A549 (cell line): Measurements from ENCODE around the gene THBS4. TPM values are rescaled to one million over a fixed set of nuclear protein-coding genes. Genes with fewer than 3 reads are reported as not detected.

ENCODE experiments used
- ATAC-seq, 2 experiments: fragments of 200-7000 bp in 1 of 2; fragments of >200 bp in 1 of 2; cut with Nextera tagmentation in 1 of 2; cut with Tn5 transposase in 1 of 2; 3 replicates each; pipeline versions ENCODE4 v1.8.0 to v1.9.1; 2018 to 2020; ENCODE audit warnings: mild to moderate bottlenecking in 1 of 2, moderate library complexity in 1 of 2
- CTCF ChIA-PET: fragments of 300-600 bp; sonication (Branson Sonifier 250); formaldehyde crosslinking; extraction: SDS; loops from one replicate; lab custom pipeline; 2021; ENCODE audit warnings: antibody characterized with exemption, inconsistent platforms; lab: Yijun Ruan, JAX
- POLR2A ChIA-PET: fragments of 350-600 bp; formaldehyde crosslinking; extraction: SDS; loops from one replicate; lab custom pipeline; 2021; ENCODE audit warnings: antibody characterized with exemption, inconsistent platforms; lab: Yijun Ruan, JAX
- DNase-seq, 2 experiments: peaks; one replicate each; pipeline versions ENCODE4 v3.0.0 to v3.0.0-alpha.2; 2011 to 2016; ENCODE audit warnings: low read depth in 1 of 2, low spot score in 1 of 2
- FAIRE-seq: peaks from 2 replicates; lab custom pipeline; 2011; peaks lifted over from hg19 to GRCh38; lab: Jason Lieb, UNC
- H3K27ac ChIP-seq, 2 experiments: fragments of >200 bp; sonication (Bioruptor Twin); formaldehyde crosslinking; 3 replicates each; pipeline ENCODE4 v1.5.1; 2016 to 2017
- H3K4me1 ChIP-seq: fragments of >200 bp; sonication (Bioruptor Twin); formaldehyde crosslinking; 3 replicates; pipeline ENCODE4 v1.6.1; 2016
- H3K4me2 ChIP-seq: fragments of >200 bp; sonication (Bioruptor Twin); formaldehyde crosslinking; 3 replicates; pipeline ENCODE4 v1.6.1; 2016
- H3K4me3 ChIP-seq: fragments of >200 bp; sonication (Bioruptor Twin); formaldehyde crosslinking; 3 replicates; pipeline ENCODE4 v1.5.1; 2016
- H3K9me3 ChIP-seq: fragments of >200 bp; sonication (Bioruptor Twin); formaldehyde crosslinking; 3 replicates; pipeline ENCODE4 v1.6.1; 2016
- ATOH8 ChIP-seq: fragments of 250-450 bp; sonication (Bioruptor Pico); IDR thresholded peaks from 2 replicates; pipeline ENCODE4 v1.5.0; 2020; ENCODE audit warnings: low read depth, mild to moderate bottlenecking, moderate library complexity
- BHLHE40 ChIP-seq: IDR thresholded peaks from 2 replicates; pipeline ENCODE4 v1.6.1; 2012; ENCODE audit warnings: low read depth, low read length, inconsistent platforms
- E2F6 ChIP-seq: IDR thresholded peaks from 2 replicates; pipeline ENCODE4 v1.6.1; 2012; ENCODE audit warnings: low read depth, borderline replicate concordance
- EHF ChIP-seq: fragments of 250-450 bp; sonication (Bioruptor Pico); IDR thresholded peaks from 2 replicates; pipeline ENCODE4 v1.5.0; 2020; ENCODE audit warnings: mild to moderate bottlenecking
- FOSL2 ChIP-seq, 2 experiments: fragments of 450-650 bp in 1 of 2; fragments of >200 bp in 1 of 2; sonication (Bioruptor Twin) in 1 of 2; formaldehyde crosslinking; IDR thresholded peaks; 2 replicates each; pipeline versions ENCODE4 v1.5.0 to v1.6.1; 2016 to 2020; ENCODE audit warnings: mild to moderate bottlenecking in 1 of 2, moderate library complexity in 1 of 2
- HDAC2 ChIP-seq: fragments of 200-600 bp; sonication (generic); IDR thresholded peaks from 2 replicates; pipeline ENCODE4 v1.6.1; 2016
- HMGXB4 ChIP-seq: fragments of 250-450 bp; sonication (Bioruptor Pico); IDR thresholded peaks from 2 replicates; pipeline ENCODE4 v1.5.0; 2021; ENCODE audit warnings: mild to moderate bottlenecking, moderate library complexity, borderline replicate concordance
- HOXB13 ChIP-seq: fragments of 250-450 bp; sonication (Bioruptor Pico); IDR thresholded peaks from 2 replicates; pipeline ENCODE4 v1.5.0; 2020; ENCODE audit warnings: low read depth, mild to moderate bottlenecking, moderate library complexity
- JUN ChIP-seq, 2 experiments: fragments of >200 bp; sonication (Bioruptor Twin); formaldehyde crosslinking; IDR thresholded peaks; 2 replicates in 1 of 2; 3 replicates in 1 of 2; pipeline ENCODE4 v1.6.1; 2016 to 2017
- KDM5A ChIP-seq: fragments of 200-600 bp; sonication (generic); IDR thresholded peaks from 2 replicates; pipeline ENCODE4 v1.6.1; 2016; ENCODE audit warnings: antibody characterized with exemption, mild to moderate bottlenecking
- MAZ ChIP-seq: fragments of 150-350 bp; IDR thresholded peaks from 2 replicates; pipeline ENCODE4 v1.6.1; 2014; ENCODE audit warnings: antibody characterized with exemption, low read depth, low read length, borderline replicate concordance
- MYC ChIP-seq: IDR thresholded peaks from 2 replicates; pipeline ENCODE4 v1.6.1; 2012; ENCODE audit warnings: mild to moderate bottlenecking, inconsistent platforms, low read length, improper control_type of control experiment, borderline replicate concordance
- NFE2L2 ChIP-seq: fragments of 150-350 bp; conservative IDR thresholded peaks from 2 replicates; pipeline ENCODE4 v1.6.1; 2014; ENCODE audit warnings: low read length
- NPAS2 ChIP-seq: fragments of 250-450 bp; sonication (Bioruptor Pico); IDR thresholded peaks from 2 replicates; pipeline ENCODE4 v1.8.0; 2022; ENCODE audit warnings: mild to moderate bottlenecking, moderate library complexity, borderline replicate concordance
- PBX3 ChIP-seq: IDR thresholded peaks from 2 replicates; pipeline ENCODE4 v1.6.1; 2012
- PHF8 ChIP-seq: fragments of 200-600 bp; sonication (generic); IDR thresholded peaks from 2 replicates; pipeline ENCODE4 v1.6.1; 2016; ENCODE audit warnings: low read depth, mild to moderate bottlenecking, antibody characterized with exemption, moderate library complexity, borderline replicate concordance
- POLR2A ChIP-seq: IDR thresholded peaks from 2 replicates; pipeline ENCODE4 v1.6.1; 2012; ENCODE audit warnings: mild to moderate bottlenecking, low read length
- POLR2AphosphoS2 ChIP-seq: conservative IDR thresholded peaks from 2 replicates; pipeline ENCODE4 v1.6.1; 2012; ENCODE audit warnings: low read length, improper control_type of control experiment, inconsistent platforms
- RAD21 ChIP-seq, 2 experiments: fragments of >200 bp in 1 of 2; sonication (Bioruptor Twin) in 1 of 2; formaldehyde crosslinking in 1 of 2; IDR thresholded peaks in 1 of 2; conservative IDR thresholded peaks in 1 of 2; 2 replicates in 1 of 2; 3 replicates in 1 of 2; pipeline ENCODE4 v1.6.1; 2012 to 2018; ENCODE audit warnings: inconsistent platforms in 1 of 2
- RARB ChIP-seq: fragments of 250-450 bp; sonication (Bioruptor Pico); IDR thresholded peaks from 2 replicates; pipeline ENCODE4 v1.8.0; 2021; ENCODE audit warnings: mild to moderate bottlenecking, moderate library complexity
- RFX5 ChIP-seq: fragments of 450-650 bp; IDR thresholded peaks from 2 replicates; pipeline ENCODE4 v1.7.1; 2014; ENCODE audit warnings: antibody characterized with exemption, mild to moderate bottlenecking, moderate library complexity
- RNF2 ChIP-seq: fragments of 200-600 bp; sonication (generic); IDR thresholded peaks from 2 replicates; pipeline ENCODE4 v1.6.1; 2016; ENCODE audit warnings: low read depth, mild to moderate bottlenecking, antibody characterized with exemption, moderate library complexity, borderline replicate concordance
- TFCP2L1 ChIP-seq: fragments of 250-450 bp; sonication (Bioruptor Pico); IDR thresholded peaks from 2 replicates; pipeline ENCODE4 v1.5.0; 2021; ENCODE audit warnings: mild to moderate bottlenecking
- USF2 ChIP-seq: fragments of 450-650 bp; IDR thresholded peaks from 2 replicates; pipeline ENCODE4 v1.6.1; 2014; ENCODE audit warnings: antibody characterized with exemption
- ZC3H11A ChIP-seq: fragments of 450-650 bp; IDR thresholded peaks from 2 replicates; pipeline ENCODE4 v1.6.1; 2014; ENCODE audit warnings: antibody characterized with exemption, mild to moderate bottlenecking
- ZFP36 ChIP-seq: fragments of 450-650 bp; IDR thresholded peaks from 2 replicates; pipeline ENCODE4 v1.6.1; 2014; ENCODE audit warnings: borderline replicate concordance; ENCODE audit not compliant: partially characterized antibody
- ZSCAN20 ChIP-seq: fragments of 250-450 bp; sonication (Bioruptor Pico); IDR thresholded peaks from 2 replicates; pipeline ENCODE4 v1.8.0; 2022; ENCODE audit warnings: mild to moderate bottlenecking, moderate library complexity
- WGBS: methylation state at CpG from one replicate; pipeline ENCODE4 v1.1.6; 2017; ENCODE audit errors: missing lambda C conversion rate; 5-methylcytosine and 5-hydroxymethylcytosine counted together
- polyA plus RNA-seq, 4 experiments: library from polyadenylated mRNA; depleted of rRNA in 3 of 4; stranded (reverse); fragments of >200 nt; fragmentation: RNase III in 1 of 4; extraction: RNeasy Plus Mini Kit Qiagen cat#74134 plus additional on column Dnase treatment in 1 of 4; gene quantifications; 2 replicates in 3 of 4; 3 replicates in 1 of 4; pipeline ENCODE4 v1.2.3, GENCODE V29; 2011 to 2017

The THBS4 gene
- polyA plus RNA-seq, 2 of the 4 experiments (the other 2 are of a cell fraction), result 0.28 to 0.41 TPM

GRCh38 chr5:80037366-80037765 lies 2.2 kb downstream of the THBS4 start:
- WGBS, result 51% methylated on average over 5 of the region's 5 CpGs
- Histone ChIP-seq H3K4me2 (no peak overlapping the region), H3K27ac (no peak overlapping the region), H3K4me3 (no peak overlapping the region), H3K4me1 (no peaks in the 10 kb centered on the region), H3K9me3 (no peaks in the 10 kb centered on the region)
- no peak for DNase-seq
- ChIA-PET CTCF (interaction anchor here (0.5 kb wide), 1 partner anchor 880 kb away, joined by 4 read pairs; no protein-coding TSS in a partner anchor), POLR2A (no interaction called here)
- ATAC-seq, result no peak
- no peak for TF ChIP-seq MAZ
- no peak for TF ChIP-seq NPAS2 (CRISPR knock-in tag)
- TF ChIP-seq HMGXB4, result no peak
- no peak for TF ChIP-seq E2F6
- TF ChIP-seq TFCP2L1 (CRISPR knock-in tag), result no peak
- no peak for TF ChIP-seq POLR2A
- TF ChIP-seq HOXB13 (CRISPR knock-in tag), result no peak
- TF ChIP-seq FOSL2 (IDR thresholded peaks at IDR 0.05), result no peak
- TF ChIP-seq FOSL2 (CRISPR knock-in tag; IDR thresholded peaks at IDR 0.05), result no peak
- TF ChIP-seq PHF8, result no peak
- no peak for TF ChIP-seq KDM5A
- no peak for TF ChIP-seq HDAC2
- TF ChIP-seq RARB (CRISPR knock-in tag), result no peak
- no peak for TF ChIP-seq POLR2AphosphoS2
- no peak for TF ChIP-seq ZSCAN20 (CRISPR knock-in tag)
- no peak for TF ChIP-seq ZFP36
- no peak for TF ChIP-seq RFX5
- no peak for TF ChIP-seq EHF (CRISPR knock-in tag)
- FAIRE-seq, result no peak

GRCh38 chr5:80039650-80040049 lies 4.5 kb downstream of the THBS4 start:
- Histone ChIP-seq H3K4me2 (no peak overlapping the region), H3K4me1 (no peaks in the 10 kb centered on the region), H3K9me3 (no peaks in the 10 kb centered on the region), H3K4me3 (no peak overlapping the region), H3K27ac (no peak overlapping the region)
- FAIRE-seq (no peak), ATAC-seq (no peak), DNase-seq (no peak)
- CTCF ChIA-PET, result no interaction called here
- POLR2A ChIA-PET, result no interaction called here
- WGBS, result 35% methylated on average over 2 of the region's 2 CpGs
- TF ChIP-seq PBX3 (no peak), USF2 (no peak), BHLHE40 (no peak), MYC (no peak), RFX5 (no peak), JUN (IDR thresholded peaks at IDR 0.05) (no peak), RARB (CRISPR knock-in tag) (no peak), RAD21 (conservative IDR thresholded peaks at IDR 0.05 in 1 of 2, IDR thresholded peaks at IDR 0.05 in 1 of 2) (no peak), EHF (CRISPR knock-in tag) (no peak), NFE2L2 (no peak), ATOH8 (CRISPR knock-in tag) (no peak), RNF2 (no peak), ZC3H11A (no peak)
